Measurements from ENCODE around the gene CRYGB. TPM values are rescaled to one million over a fixed set of nuclear protein-coding genes. Genes with fewer than 3 reads are reported as not detected.
A peak's percentile ranks its signal among the peaks of the same experiment; 100 is the strongest.

CRYGB gene
- not detected in 2 replicates for total RNA-seq
- long read RNA-seq, result 0 reads

- no peak for TF ChIP-seq CTCF (IDR thresholded peaks at IDR 0.05; ENCODE audit: unreplicated experiment)
- H3K4me1 Mint-ChIP-seq (ENCODE audit: low read depth), result peaks cover 9% of the 10 kb centered on the region
- no peak within 1 kb of the TSS for H3K4me3 Mint-ChIP-seq (ENCODE audit: low read depth)
- peaks cover 6% of the 10 kb centered on the region for H3K9me3 Mint-ChIP-seq (ENCODE audit: low read depth)
- H3K36me3 Mint-ChIP-seq (ENCODE audit: insufficient read depth), result no peaks in the 10 kb centered on the region
- DNase-seq (ENCODE audit: low spot score, unreplicated experiment), result no peak
- no peak within 1 kb of the TSS for H3K27ac Mint-ChIP-seq
- H3K27me3 Mint-ChIP-seq, result no peaks in the 10 kb centered on the region
Measured at GRCh38 chr2:208146006-208146405, at the start of gene CRYGB. CRYGB (minus strand) TSS chr2:208146158; CDS start chr2:208146120, 38 bp downstream.

GRCh38 chr2:208195531-208195930 is 49.6 kb upstream of the CRYGB start:
- no peak for TF ChIP-seq CTCF (IDR thresholded peaks at IDR 0.05; ENCODE audit: unreplicated experiment)
- Mint-ChIP-seq H3K36me3 (ENCODE audit: insufficient read depth) (no peaks in the 10 kb centered on the region), H3K27ac (no peak overlapping the region), H3K27me3 (no peaks in the 10 kb centered on the region), H3K4me3 (ENCODE audit: low read depth) (no peak overlapping the region), H3K9me3 (ENCODE audit: low read depth) (no peaks in the 10 kb centered on the region), H3K4me1 (ENCODE audit: low read depth) (peaks cover 9% of the 10 kb centered on the region)
- DNase-seq (ENCODE audit: low spot score, unreplicated experiment), result no peak

GRCh38 chr2:208192611-208193236 is 46.8 kb upstream of the CRYGB start:
- Mint-ChIP-seq H3K27me3 (no peaks in the 10 kb centered on the region), H3K4me1 (ENCODE audit: low read depth) (peaks cover 7% of the 10 kb centered on the region), H3K27ac (peak overlapping the region; percentile 28), H3K9me3 (ENCODE audit: low read depth) (no peaks in the 10 kb centered on the region), H3K4me3 (ENCODE audit: low read depth) (no peak overlapping the region), H3K36me3 (ENCODE audit: insufficient read depth) (no peaks in the 10 kb centered on the region)
- no peak for TF ChIP-seq CTCF (IDR thresholded peaks at IDR 0.05; ENCODE audit: unreplicated experiment)
- no peak for DNase-seq (ENCODE audit: low spot score, unreplicated experiment)

- Mint-ChIP-seq H3K4me1 (ENCODE audit: low read depth) (peaks cover 7% of the 10 kb centered on the region), H3K4me3 (ENCODE audit: low read depth) (no peak within 1 kb of the TSS), H3K27ac (no peak within 1 kb of the TSS), H3K27me3 (no peaks in the 10 kb centered on the region), H3K9me3 (ENCODE audit: low read depth) (no peaks in the 10 kb centered on the region), H3K36me3 (ENCODE audit: insufficient read depth) (no peaks in the 10 kb centered on the region)
- TF ChIP-seq CTCF (IDR thresholded peaks at IDR 0.05; ENCODE audit: unreplicated experiment), result no peak
- no peak for DNase-seq (ENCODE audit: low spot score, unreplicated experiment)
Measured at GRCh38 chr2:208189810-208190503, 44.0 kb upstream of the CRYGB start, which contains the start of gene C2orf80. C2orf80 (minus strand) TSS chr2:208190030; CDS start chr2:208186986, 3,044 bp downstream.

- no peak for TF ChIP-seq CTCF (IDR thresholded peaks at IDR 0.05; ENCODE audit: unreplicated experiment)
- no peak for DNase-seq (ENCODE audit: low spot score, unreplicated experiment)
- H3K4me3 Mint-ChIP-seq (ENCODE audit: low read depth), result no peak overlapping the region
- H3K36me3 Mint-ChIP-seq (ENCODE audit: insufficient read depth), result no peaks in the 10 kb centered on the region
- no peaks in the 10 kb centered on the region for H3K27me3 Mint-ChIP-seq
- H3K9me3 Mint-ChIP-seq (ENCODE audit: low read depth), result no peaks in the 10 kb centered on the region
- no peak overlapping the region for H3K27ac Mint-ChIP-seq
- peaks cover 11% of the 10 kb centered on the region for H3K4me1 Mint-ChIP-seq (ENCODE audit: low read depth)
Measured at GRCh38 chr2:208189069-208189809, 43.3 kb upstream of the CRYGB start.

All from progenitor cell of endocrine pancreas (in vitro differentiated cells).